NCI-H1417 treated with DMSO at 0.1 percent for 48 hours (cell line): ENCODE measurements around the gene COL3A1.

Source experiments
- DNase-seq: peaks from one replicate; lab custom pipeline; 2025; lab: John Stamatoyannopoulos, UW

COL3A1 gene

GRCh38 chr2:188975497-188976102 lies 1.4 kb downstream of the COL3A1 start:
- DNase-seq: no peak

DNA sequence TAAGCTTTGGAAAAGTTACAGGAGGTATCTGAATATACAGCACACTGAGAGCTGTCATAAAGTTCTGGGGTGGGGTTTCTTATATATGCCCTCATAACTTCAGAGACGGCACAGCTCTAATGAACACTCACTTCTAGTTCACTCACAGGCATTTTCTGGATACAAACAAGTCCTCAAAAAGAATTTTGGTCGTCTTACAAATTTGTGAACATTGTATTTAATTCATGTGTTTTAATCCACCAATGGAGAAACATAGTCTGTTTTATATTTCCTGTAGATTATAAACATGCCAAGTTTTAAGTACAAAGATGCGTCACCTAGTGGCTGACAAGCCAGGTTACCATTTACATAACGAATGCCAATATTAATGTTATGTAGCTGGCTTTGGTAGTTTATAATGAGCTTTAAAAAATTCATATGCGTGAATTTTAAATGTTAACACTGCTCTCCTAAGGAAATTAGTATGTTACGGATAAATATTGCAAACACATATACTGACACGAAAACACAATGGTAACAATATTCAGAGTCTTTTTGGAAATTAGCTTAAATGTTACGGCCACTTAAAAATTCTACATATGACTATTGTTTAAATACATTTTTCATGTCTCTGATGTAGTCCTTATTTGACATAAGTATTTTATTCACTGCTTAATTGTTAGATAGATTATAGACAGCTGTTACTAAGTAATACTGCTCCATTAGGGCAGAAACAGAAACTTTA lies 2.5 kb downstream of the COL3A1 start:
- no peak for DNase-seq

DNA sequence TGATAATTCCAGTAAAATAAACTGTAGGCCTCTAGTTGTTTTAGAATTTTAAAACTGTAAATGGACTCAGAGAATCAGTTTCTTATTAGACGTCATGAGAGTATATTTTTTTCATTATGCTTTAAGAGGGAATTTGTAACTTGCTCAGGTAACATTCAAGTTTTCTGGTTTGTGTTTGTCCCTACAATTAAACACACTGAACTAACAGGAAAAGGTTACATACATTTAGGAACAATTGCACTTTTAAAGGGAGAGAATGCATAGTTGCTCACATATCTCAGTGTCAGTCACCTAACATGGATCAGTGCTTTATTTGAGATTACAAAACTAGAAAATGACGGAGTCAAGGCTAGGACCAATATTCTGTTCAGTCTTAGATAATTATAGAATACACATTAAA lies 3.1 kb downstream of the COL3A1 start:
- DNase-seq: no peak

GRCh38 chr2:188978291-188979081 lies 4.3 kb downstream of the COL3A1 start:
- DNase-seq: no peak

- no peak for DNase-seq
Measured at GRCh38 chr2:188979187-188980114, 5.3 kb downstream of the COL3A1 start.

- no peak for DNase-seq
Measured at GRCh38 chr2:188983427-188984064, 9.4 kb downstream of the COL3A1 start.

DNA sequence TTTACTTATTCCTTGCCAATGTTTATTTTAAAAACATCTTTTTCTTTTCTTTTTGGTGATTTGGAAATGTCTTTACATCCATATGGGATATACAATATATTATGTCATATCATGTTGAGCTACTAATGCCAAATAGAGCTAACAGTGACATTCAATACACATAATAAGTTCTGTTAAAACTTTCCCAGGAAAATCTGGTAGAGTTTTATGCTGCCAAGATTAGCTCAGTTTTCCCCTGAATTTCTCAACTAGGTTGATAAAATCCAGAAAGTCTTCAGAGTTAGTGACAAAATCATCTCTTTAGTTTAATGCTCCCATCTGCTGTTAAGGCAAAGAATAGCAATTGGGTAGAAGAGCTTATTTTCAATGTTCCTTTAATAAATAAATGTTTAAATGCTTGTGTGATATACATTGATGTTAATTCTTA lies 9.9 kb downstream of the COL3A1 start:
- DNase-seq: no peak

DNA sequence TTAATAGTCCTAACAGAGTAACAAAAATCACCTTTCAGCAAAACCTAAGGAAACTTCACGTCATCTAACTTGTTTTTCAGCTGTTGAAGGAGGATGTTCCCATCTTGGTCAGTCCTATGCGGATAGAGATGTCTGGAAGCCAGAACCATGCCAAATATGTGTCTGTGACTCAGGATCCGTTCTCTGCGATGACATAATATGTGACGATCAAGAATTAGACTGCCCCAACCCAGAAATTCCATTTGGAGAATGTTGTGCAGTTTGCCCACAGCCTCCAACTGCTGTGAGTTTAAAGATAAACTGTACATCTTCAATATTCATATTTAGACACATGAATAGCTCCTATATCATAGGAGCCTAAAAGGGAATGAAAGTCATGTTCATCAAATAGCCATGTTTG lies 10.5 kb downstream of the COL3A1 start:
- DNase-seq: no peak

DNA sequence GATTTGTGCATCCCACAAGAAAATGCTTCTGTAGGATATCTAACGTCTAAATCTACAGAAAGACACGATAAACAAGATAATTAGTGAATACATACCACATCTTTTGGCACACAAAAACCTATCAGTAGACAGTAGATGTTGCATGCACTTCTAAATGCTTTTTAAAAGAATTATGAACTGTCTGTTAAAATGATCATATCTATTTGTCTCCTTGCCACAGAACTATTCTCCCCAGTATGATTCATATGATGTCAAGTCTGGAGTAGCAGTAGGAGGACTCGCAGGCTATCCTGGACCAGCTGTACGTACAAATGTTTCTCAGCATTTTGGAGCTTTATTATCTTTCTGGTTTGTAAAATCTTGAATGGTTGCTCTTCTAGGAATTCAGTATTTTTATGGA lies 12.7 kb downstream of the COL3A1 start:
- DNase-seq: no peak

- DNase-seq: no peak
Measured at GRCh38 chr2:188993247-188993646, 19.1 kb downstream of the COL3A1 start.

GRCh38 chr2:188997263-188997662 lies 23.1 kb downstream of the COL3A1 start:
- DNase-seq: no peak

DNA sequence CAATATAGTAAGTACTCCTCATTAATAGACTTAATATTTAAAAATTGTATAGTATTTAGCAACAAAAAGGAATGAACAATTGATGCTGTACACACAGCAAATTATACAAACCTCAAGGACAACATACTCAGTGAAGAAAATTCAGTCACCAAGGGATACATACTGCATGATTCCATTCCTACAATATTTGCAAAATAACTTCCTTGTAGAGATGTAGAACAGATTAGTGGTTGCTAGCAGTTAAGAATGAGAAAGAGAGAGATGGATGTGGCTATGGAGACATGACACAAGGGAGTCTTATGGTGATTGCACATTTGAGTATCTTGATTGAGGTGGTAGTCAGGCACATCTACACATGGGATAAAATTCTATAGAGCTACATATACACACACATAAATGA lies 26.0 kb downstream of the COL3A1 start:
- DNase-seq: no peak

- no peak for DNase-seq
Measured at GRCh38 chr2:189002079-189002478, 27.9 kb downstream of the COL3A1 start.

- no peak for DNase-seq
Measured at GRCh38 chr2:189008555-189009262, 34.5 kb downstream of the COL3A1 start.

DNA sequence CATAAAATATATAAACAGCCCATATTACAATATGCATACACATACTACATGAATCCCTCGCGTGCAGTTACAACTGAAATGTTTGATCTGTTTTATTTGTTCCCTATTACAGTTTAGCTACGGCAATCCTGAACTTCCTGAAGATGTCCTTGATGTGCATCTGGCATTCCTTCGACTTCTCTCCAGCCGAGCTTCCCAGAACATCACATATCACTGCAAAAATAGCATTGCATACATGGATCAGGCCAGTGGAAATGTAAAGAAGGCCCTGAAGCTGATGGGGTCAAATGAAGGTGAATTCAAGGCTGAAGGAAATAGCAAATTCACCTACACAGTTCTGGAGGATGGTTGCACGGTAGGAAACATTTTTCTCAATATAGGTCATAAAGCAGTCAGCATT lies 36.4 kb downstream of the COL3A1 start:
- no peak for DNase-seq

DNA sequence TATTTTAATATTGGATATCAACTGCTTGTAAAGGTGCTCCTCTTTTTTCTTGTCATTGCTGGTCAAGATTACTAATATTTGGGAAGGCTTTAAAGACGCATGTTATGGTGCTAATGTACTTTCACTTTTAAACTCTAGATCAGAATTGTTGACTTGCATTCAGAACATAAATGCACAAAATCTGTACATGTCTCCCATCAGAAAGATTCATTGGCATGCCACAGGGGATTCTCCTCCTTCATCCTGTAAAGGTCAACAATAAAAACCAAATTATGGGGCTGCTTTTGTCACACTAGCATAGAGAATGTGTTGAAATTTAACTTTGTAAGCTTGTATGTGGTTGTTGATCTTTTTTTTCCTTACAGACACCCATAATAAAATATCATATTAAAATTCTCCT lies 38.2 kb downstream of the COL3A1 start:
- no peak for DNase-seq

DNA sequence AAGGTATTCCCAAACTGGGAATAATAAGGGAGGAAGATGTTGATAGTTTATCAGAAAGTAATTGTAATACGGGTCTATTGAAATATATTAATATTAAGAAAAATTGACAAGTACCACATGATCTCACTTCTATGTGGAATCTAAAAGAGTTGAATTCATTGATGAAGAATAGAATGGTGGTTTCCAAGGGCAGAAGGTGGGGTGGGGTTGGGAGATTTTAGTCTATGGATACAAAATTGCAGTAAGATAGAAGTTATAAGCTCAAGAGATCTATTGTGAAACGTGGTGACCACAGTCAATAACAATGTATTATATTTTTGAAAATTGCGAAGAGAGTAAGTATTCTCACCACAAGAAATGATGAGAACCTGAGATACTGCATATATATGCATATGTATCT lies 38.9 kb downstream of the COL3A1 start:
- DNase-seq: no peak

DNA sequence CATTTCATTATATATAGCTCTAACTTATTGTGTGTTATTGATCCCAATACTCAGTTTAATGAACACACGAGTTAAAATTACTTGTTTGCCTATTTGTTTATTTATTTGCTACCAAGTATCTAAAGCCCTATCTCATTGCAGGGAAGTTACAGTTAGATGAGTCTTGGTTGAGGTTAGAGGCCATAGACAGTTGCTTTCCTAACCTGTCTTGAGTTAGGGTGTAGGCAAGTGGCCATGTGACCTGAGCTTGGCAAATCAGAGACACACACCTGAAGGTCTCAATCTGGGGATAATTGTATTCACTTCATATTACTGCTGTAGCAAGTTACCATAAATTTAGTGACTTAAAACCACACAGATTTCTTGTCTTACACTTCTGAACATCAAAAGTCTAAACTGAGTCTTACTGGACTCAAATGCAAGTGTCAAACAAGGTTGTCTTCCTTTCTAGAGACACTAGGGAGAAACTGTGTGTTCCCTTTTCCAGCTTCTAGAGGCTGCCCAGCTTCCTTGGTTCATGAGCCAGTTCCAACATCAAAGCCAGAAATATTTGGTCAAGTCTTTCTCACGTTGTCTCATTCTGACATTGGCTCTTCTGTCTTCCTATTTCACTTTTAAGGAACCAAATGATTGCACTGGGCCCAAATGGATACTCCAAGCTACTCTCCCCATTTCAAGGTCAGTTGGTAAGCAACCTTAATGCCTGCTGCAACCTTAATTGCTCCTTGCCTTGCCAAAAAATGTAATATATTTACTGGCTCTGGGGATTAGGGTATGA lies 39.7 kb downstream of the COL3A1 start:
- no peak for DNase-seq

DNA sequence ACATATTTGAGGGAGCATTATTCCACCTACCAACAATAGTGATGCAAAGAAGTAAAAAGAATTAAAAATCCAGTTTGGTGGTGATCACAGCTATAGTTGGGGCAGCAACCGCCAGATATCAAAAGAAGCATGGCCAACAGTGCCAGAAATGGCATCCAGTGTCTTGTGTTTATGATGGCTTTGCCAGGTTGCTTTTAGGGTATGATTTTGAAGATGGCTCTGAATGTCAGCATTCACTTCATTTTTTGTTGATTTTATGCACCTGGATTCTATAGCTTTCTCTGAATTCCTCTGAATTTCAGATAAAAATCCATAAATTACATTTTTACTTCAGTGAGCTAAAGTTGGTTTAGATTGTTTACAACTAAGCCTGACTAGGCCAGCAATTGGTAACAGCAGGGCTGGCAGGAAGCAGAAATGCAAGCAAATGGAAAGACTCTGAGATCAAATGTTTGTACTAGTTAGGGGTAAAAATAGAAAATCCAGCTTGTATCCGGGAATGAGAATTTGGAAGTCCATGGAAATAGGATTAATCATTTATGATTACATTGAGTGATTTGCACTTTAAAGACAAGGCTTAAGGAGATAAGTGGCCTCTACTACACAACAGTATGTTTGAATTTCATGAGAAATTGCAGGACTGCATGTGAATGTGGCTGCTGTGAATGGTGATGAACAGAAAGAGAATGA lies 40.4 kb downstream of the COL3A1 start:
- DNase-seq: no peak

- no peak for DNase-seq
Measured at GRCh38 chr2:189015359-189015758, 41.2 kb downstream of the COL3A1 start.
